DND-41 (cell line): ENCODE data around the gene FAM217B.

Experiments
- CTCF ChIP-seq: IDR thresholded peaks from 2 replicates; pipeline ENCODE4 v1.5.1; 2012; ENCODE audit warnings: borderline replicate concordance, low read length, moderate library complexity, mild to moderate bottlenecking; ENCODE audit not compliant: poor library complexity, severe bottlenecking; ENCODE audit errors: extremely low read depth
- EZH2 ChIP-seq: IDR thresholded peaks from 3 replicates; pipeline ENCODE4 v1.6.1; 2012; ENCODE audit warnings: borderline replicate concordance, low read depth, mild to moderate bottlenecking, moderate library complexity, low read length, inconsistent platforms; ENCODE audit not compliant: severe bottlenecking

DNA sequence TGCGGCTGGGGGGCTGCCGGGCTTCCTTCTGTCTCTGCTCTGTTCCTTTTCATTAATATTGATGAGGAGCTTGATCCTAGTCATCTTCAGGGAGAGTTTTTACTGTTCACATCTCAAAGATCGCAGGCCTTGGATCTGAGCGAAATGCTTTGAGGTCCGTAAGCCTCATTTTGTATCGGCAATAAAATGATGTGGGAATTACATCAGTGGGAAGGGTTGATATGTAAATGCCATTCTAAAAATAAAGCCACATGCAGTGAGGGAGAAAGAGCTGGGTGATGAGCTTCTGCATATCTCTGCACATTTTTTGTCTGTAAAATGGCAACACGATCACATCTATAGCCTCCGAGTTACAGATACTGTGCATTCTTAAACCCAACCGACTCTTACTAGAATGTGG is 42.9 kb downstream of the FAM217B start:
- TF ChIP-seq CTCF (no peak), EZH2 (no peak)
